Sigmoid colon (tissue), 4 donors: ENCODE data around the gene GRM8.

Experiments used
- CTCF ChIP-seq, 4 experiments: fragments of 450-650 bp in 3 of 4; fragments of 200-600 bp in 1 of 4; IDR thresholded peaks; one replicate each; pipeline ENCODE4 v1.5.1; 2016 to 2019; ENCODE audit warnings: antibody characterized with exemption in 4 of 4, mild to moderate bottlenecking in 3 of 4, moderate library complexity in 2 of 4
- EP300 ChIP-seq, 4 donors: sonication (generic); formaldehyde crosslinking; IDR thresholded peaks; one replicate each; pipeline ENCODE4 v1.6.1; 2017; ENCODE audit warnings: antibody characterized with exemption in 4 of 4
- POLR2AphosphoS5 ChIP-seq, 4 donors: sonication (generic); formaldehyde crosslinking; IDR thresholded peaks; one replicate each; pipeline ENCODE4 v1.6.1; 2017; ENCODE audit warnings: antibody characterized with exemption in 4 of 4

DNA sequence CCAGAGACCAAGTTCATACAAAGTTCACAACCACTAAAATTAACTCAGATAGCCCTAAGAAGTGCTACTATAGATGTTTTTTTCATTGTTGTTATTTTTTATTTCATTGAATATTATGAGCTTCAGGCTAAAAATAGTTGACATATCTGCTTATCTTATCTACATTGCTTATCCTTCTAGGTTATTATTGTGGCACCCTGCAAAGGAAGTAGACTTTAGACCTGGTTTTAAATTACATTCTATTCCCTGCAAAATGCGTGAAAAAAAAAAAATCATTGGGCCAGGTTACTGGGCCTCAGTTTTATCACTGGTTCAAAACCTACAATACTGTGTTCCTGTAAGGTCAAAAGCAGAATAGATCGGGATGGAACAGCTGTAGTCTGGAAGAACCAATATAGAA lies 811.0 kb downstream of the GRM8 start:
- TF ChIP-seq EP300 (IDR thresholded peaks at IDR 0.05) (no peak), POLR2AphosphoS5 (IDR thresholded peaks at IDR 0.05) (no peak), CTCF (IDR thresholded peaks at IDR 0.05) (no peak)
